GM23338 (cell line): ENCODE results near the gene EFHD2. TPM values are rescaled to one million over a fixed set of nuclear protein-coding genes. Genes with fewer than 3 reads are reported as not detected.

Source experiments
- ATAC-seq: fragments of 200-7000 bp; cut with Tn5 transposase; 3 replicates; pipeline ENCODE4 v1.9.1; 2020
- DNase-seq: peaks from one replicate; pipeline ENCODE4 v3.0.0-alpha.2; 2015; ENCODE audit warnings: low spot score
- H2AFZ ChIP-seq: fragments of 200-600 bp; sonication (generic); 2 replicates; pipeline ENCODE4 v1.8.0; 2016; ENCODE audit warnings: antibody characterized with exemption, mild to moderate bottlenecking, moderate library complexity
- H3F3A ChIP-seq: fragments of 200-600 bp; sonication (generic); replicated peaks from 2 replicates; pipeline ENCODE4 v1.8.0; 2017; ENCODE audit warnings: antibody characterized with exemption, mixed run types, low read depth
- H3K27ac ChIP-seq: fragments of 200-600 bp; sonication (generic); 2 replicates; pipeline ENCODE4 v1.6.1; 2016; ENCODE audit warnings: low read depth
- H3K27me3 ChIP-seq: fragments of 200-600 bp; sonication (generic); 2 replicates; pipeline ENCODE4 v1.8.0; 2016; ENCODE audit warnings: mild to moderate bottlenecking, mixed run types, moderate library complexity; ENCODE audit not compliant: insufficient read depth
- H3K36me3 ChIP-seq: fragments of 200-600 bp; sonication (generic); 2 replicates; pipeline ENCODE4 v1.8.0; 2016; ENCODE audit warnings: mild to moderate bottlenecking; ENCODE audit not compliant: insufficient read depth
- H3K4me1 ChIP-seq: fragments of 200-600 bp; sonication (generic); 2 replicates; pipeline ENCODE4 v1.8.0; 2016; ENCODE audit warnings: mild to moderate bottlenecking, moderate library complexity; ENCODE audit not compliant: insufficient read depth
- H3K4me2 ChIP-seq: fragments of 200-600 bp; sonication (generic); 2 replicates; pipeline ENCODE4 v1.7.1; 2017; ENCODE audit warnings: mixed run types
- H3K4me3 ChIP-seq: fragments of 200-600 bp; sonication (generic); 2 replicates; pipeline ENCODE4 v1.6.1; 2016; ENCODE audit warnings: mixed run types
- H3K79me2 ChIP-seq: fragments of 200-600 bp; sonication (generic); replicated peaks from 2 replicates; pipeline ENCODE4 v1.8.0; 2017; ENCODE audit warnings: mild to moderate bottlenecking; ENCODE audit not compliant: insufficient read depth
- H3K9me2 ChIP-seq: fragments of 200-600 bp; sonication (generic); 2 replicates; pipeline ENCODE4 v1.8.0; 2017; ENCODE audit not compliant: insufficient read depth
- H4K20me1 ChIP-seq: fragments of 200-600 bp; sonication (generic); replicated peaks from 2 replicates; pipeline ENCODE4 v1.8.0; 2017; ENCODE audit warnings: mild to moderate bottlenecking; ENCODE audit not compliant: insufficient read depth
- H3K27ac Mint-ChIP-seq: 2 replicates; pipeline ENCODE4 v1.8.0; 2020; ENCODE audit warnings: inconsistent platforms, mild to moderate bottlenecking, moderate library complexity, mixed read lengths
- H3K27me3 Mint-ChIP-seq: 3 replicates; pipeline ENCODE4 v1.8.0; 2022; ENCODE audit warnings: low read depth, mild to moderate bottlenecking, moderate library complexity, mixed read lengths, inconsistent platforms; ENCODE audit not compliant: insufficient read depth, poor library complexity
- H3K36me3 Mint-ChIP-seq: 3 replicates; pipeline ENCODE4 v1.8.0; 2021; ENCODE audit warnings: low read depth, mild to moderate bottlenecking, inconsistent platforms, moderate library complexity, mixed read lengths
- H3K4me1 Mint-ChIP-seq: 3 replicates; pipeline ENCODE4 v1.8.0; 2020; ENCODE audit warnings: mild to moderate bottlenecking, inconsistent platforms, mixed read lengths
- H3K4me3 Mint-ChIP-seq: 3 replicates; pipeline ENCODE4 v1.8.0; 2021; ENCODE audit warnings: moderate library complexity, mild to moderate bottlenecking, inconsistent platforms, mixed read lengths
- H3K9me3 Mint-ChIP-seq: 3 replicates; pipeline ENCODE4 v1.8.0; 2020; ENCODE audit warnings: moderate library complexity, mild to moderate bottlenecking, inconsistent platforms, mixed read lengths
- CREB1 ChIP-seq: fragments of 250-450 bp; sonication (Bioruptor Pico); IDR thresholded peaks from 2 replicates; pipeline ENCODE4 v1.5.0; 2020; ENCODE audit warnings: low read depth, mild to moderate bottlenecking, moderate library complexity
- CTCF ChIP-seq, 2 experiments: fragments of 200-600 bp in 1 of 2; sonication (generic) in 1 of 2; conservative IDR thresholded peaks; 2 replicates each; pipeline versions ENCODE4 v1.5.1 to v1.6.1; 2016 to 2017; ENCODE audit warnings: antibody characterized with exemption in 2 of 2, low read depth in 2 of 2, mild to moderate bottlenecking in 2 of 2, moderate library complexity in 1 of 2
- EZH2 ChIP-seq: fragments of 200-600 bp; sonication (generic); IDR thresholded peaks from one replicate; pipeline ENCODE4 v1.8.0; 2017; ENCODE audit warnings: antibody characterized with exemption, mild to moderate bottlenecking, low read depth; ENCODE audit not compliant: unreplicated experiment
- EZH2phosphoT487 ChIP-seq: fragments of 200-600 bp; sonication (generic); IDR thresholded peaks from one replicate; pipeline ENCODE4 v1.8.1; 2018; ENCODE audit warnings: antibody characterized with exemption; ENCODE audit not compliant: unreplicated experiment
- JUNB ChIP-seq: IDR thresholded peaks from one replicate; pipeline ENCODE4 v1.6.1; 2016; ENCODE audit warnings: antibody characterized with exemption; ENCODE audit not compliant: unreplicated experiment
- NANOG ChIP-seq: IDR thresholded peaks from 2 replicates; pipeline ENCODE4 v1.6.1; 2016; ENCODE audit warnings: antibody characterized with exemption, borderline replicate concordance
- REST ChIP-seq: IDR thresholded peaks from one replicate; pipeline ENCODE4 v1.6.1; 2018; ENCODE audit warnings: antibody characterized with exemption; ENCODE audit not compliant: unreplicated experiment
- STAT1 ChIP-seq: IDR thresholded peaks from one replicate; pipeline ENCODE4 v1.6.1; 2016; ENCODE audit warnings: antibody characterized with exemption; ENCODE audit not compliant: unreplicated experiment
- ZNF114 ChIP-seq: fragments of 250-450 bp; sonication (Bioruptor Pico); IDR thresholded peaks from 2 replicates; pipeline ENCODE4 v1.5.0; 2020; ENCODE audit warnings: mild to moderate bottlenecking, moderate library complexity
- ZNF331 ChIP-seq: fragments of 250-450 bp; sonication (Bioruptor Pico); IDR thresholded peaks from 2 replicates; pipeline ENCODE4 v1.5.0; 2020; ENCODE audit warnings: low read depth, mild to moderate bottlenecking, moderate library complexity
- polyA plus RNA-seq: library from polyadenylated mRNA; unstranded; fragments of >200 nt; fragmentation: Nextera tagmentation; extraction: Ambion mirVana; gene quantifications from 2 replicates; pipeline ENCODE4 v1.2.1, GENCODE V29; 2016
- total RNA-seq: library from RNA; depleted of rRNA; stranded (reverse); fragments of >200 nt; shearing (Covaris generic); gene quantifications from 2 replicates; pipeline ENCODE4 v1.2.3, GENCODE V29; 2014
- TF ChIP-seq, protein P1 (sequence below): fragments of 250-450 bp; sonication (Bioruptor Pico); IDR thresholded peaks from 2 replicates; pipeline ENCODE4 v1.5.0; 2020; ENCODE audit warnings: mild to moderate bottlenecking, moderate library complexity

The EFHD2 gene
- total and polyA plus RNA-seq, 2 experiments from 2014 or later: 22.8 to 23.7 TPM

- no peak overlapping the region for H3K4me2 ChIP-seq
- H3K27ac Mint-ChIP-seq: no peak overlapping the region
- no peak overlapping the region for H3K27ac ChIP-seq
- H3K27me3 ChIP-seq: no peaks in the 10 kb centered on the region
- H3K4me1 Mint-ChIP-seq: peaks cover 7% of the 10 kb centered on the region; the same call in 1 of the 3 replicates
- H3K9me3 Mint-ChIP-seq: peaks cover 8% of the 10 kb centered on the region; the same call in 2 of the 3 replicates
- H3K9me2 ChIP-seq: no peaks in the 10 kb centered on the region
- no peaks in the 10 kb centered on the region for H3K4me1 ChIP-seq
- peaks cover 13% of the 10 kb centered on the region for H3K27me3 Mint-ChIP-seq
- no peak overlapping the region for H3K4me3 Mint-ChIP-seq
- no peaks in the 10 kb centered on the region for H3K36me3 ChIP-seq
- TF ChIP-seq ZNF331 (CRISPR knock-in tag): no peak
- H4K20me1 ChIP-seq: no peaks in the 10 kb centered on the region
- H3F3A ChIP-seq: no peaks in the 10 kb centered on the region
- no peak overlapping the region for H2AFZ ChIP-seq
- H3K36me3 Mint-ChIP-seq: peaks cover 5% of the 10 kb centered on the region
- no peak for DNase-seq
- H3K4me3 ChIP-seq: no peak overlapping the region
- no peak for ATAC-seq
- no peaks in the 10 kb centered on the region for H3K79me2 ChIP-seq
Observed at GRCh38 chr1:15424146-15424667, 14.5 kb downstream of the EFHD2 start.

- no peak overlapping the region for H3K27ac ChIP-seq
- H3K79me2 ChIP-seq: no peaks in the 10 kb centered on the region
- H3F3A ChIP-seq: no peaks in the 10 kb centered on the region
- H3K9me3 Mint-ChIP-seq: peaks cover 8% of the 10 kb centered on the region; the same call in 2 of the 3 replicates
- no peak for DNase-seq
- H3K27ac Mint-ChIP-seq: no peak overlapping the region
- no peaks in the 10 kb centered on the region for H3K9me2 ChIP-seq
- H2AFZ ChIP-seq: no peak overlapping the region
- peaks cover 5% of the 10 kb centered on the region for H3K36me3 Mint-ChIP-seq
- no peak overlapping the region for H3K4me3 Mint-ChIP-seq
- H3K27me3 ChIP-seq: no peaks in the 10 kb centered on the region
- peaks cover 11% of the 10 kb centered on the region for H3K27me3 Mint-ChIP-seq
- no peaks in the 10 kb centered on the region for H3K4me1 ChIP-seq
- peaks cover 7% of the 10 kb centered on the region; the same call in 1 of the 3 replicates for H3K4me1 Mint-ChIP-seq
- H3K36me3 ChIP-seq: no peaks in the 10 kb centered on the region
- no peak overlapping the region for H3K4me3 ChIP-seq
- no peak for ATAC-seq
- no peak overlapping the region for H3K4me2 ChIP-seq
- H4K20me1 ChIP-seq: no peaks in the 10 kb centered on the region
- TF ChIP-seq ZNF331 (CRISPR knock-in tag) (no peak), REST (no peak), STAT1 (no peak), EZH2 (no peak), JUNB (no peak), NANOG (no peak), EZH2phosphoT487 (no peak), CTCF (conservative IDR thresholded peaks at IDR 0.05; ENCODE audit: low read depth in 2 of 2) (no peak), ZNF114 (CRISPR knock-in tag) (no peak), CREB1 (CRISPR knock-in tag) (no peak)
- TF ChIP-seq, protein P1, sequence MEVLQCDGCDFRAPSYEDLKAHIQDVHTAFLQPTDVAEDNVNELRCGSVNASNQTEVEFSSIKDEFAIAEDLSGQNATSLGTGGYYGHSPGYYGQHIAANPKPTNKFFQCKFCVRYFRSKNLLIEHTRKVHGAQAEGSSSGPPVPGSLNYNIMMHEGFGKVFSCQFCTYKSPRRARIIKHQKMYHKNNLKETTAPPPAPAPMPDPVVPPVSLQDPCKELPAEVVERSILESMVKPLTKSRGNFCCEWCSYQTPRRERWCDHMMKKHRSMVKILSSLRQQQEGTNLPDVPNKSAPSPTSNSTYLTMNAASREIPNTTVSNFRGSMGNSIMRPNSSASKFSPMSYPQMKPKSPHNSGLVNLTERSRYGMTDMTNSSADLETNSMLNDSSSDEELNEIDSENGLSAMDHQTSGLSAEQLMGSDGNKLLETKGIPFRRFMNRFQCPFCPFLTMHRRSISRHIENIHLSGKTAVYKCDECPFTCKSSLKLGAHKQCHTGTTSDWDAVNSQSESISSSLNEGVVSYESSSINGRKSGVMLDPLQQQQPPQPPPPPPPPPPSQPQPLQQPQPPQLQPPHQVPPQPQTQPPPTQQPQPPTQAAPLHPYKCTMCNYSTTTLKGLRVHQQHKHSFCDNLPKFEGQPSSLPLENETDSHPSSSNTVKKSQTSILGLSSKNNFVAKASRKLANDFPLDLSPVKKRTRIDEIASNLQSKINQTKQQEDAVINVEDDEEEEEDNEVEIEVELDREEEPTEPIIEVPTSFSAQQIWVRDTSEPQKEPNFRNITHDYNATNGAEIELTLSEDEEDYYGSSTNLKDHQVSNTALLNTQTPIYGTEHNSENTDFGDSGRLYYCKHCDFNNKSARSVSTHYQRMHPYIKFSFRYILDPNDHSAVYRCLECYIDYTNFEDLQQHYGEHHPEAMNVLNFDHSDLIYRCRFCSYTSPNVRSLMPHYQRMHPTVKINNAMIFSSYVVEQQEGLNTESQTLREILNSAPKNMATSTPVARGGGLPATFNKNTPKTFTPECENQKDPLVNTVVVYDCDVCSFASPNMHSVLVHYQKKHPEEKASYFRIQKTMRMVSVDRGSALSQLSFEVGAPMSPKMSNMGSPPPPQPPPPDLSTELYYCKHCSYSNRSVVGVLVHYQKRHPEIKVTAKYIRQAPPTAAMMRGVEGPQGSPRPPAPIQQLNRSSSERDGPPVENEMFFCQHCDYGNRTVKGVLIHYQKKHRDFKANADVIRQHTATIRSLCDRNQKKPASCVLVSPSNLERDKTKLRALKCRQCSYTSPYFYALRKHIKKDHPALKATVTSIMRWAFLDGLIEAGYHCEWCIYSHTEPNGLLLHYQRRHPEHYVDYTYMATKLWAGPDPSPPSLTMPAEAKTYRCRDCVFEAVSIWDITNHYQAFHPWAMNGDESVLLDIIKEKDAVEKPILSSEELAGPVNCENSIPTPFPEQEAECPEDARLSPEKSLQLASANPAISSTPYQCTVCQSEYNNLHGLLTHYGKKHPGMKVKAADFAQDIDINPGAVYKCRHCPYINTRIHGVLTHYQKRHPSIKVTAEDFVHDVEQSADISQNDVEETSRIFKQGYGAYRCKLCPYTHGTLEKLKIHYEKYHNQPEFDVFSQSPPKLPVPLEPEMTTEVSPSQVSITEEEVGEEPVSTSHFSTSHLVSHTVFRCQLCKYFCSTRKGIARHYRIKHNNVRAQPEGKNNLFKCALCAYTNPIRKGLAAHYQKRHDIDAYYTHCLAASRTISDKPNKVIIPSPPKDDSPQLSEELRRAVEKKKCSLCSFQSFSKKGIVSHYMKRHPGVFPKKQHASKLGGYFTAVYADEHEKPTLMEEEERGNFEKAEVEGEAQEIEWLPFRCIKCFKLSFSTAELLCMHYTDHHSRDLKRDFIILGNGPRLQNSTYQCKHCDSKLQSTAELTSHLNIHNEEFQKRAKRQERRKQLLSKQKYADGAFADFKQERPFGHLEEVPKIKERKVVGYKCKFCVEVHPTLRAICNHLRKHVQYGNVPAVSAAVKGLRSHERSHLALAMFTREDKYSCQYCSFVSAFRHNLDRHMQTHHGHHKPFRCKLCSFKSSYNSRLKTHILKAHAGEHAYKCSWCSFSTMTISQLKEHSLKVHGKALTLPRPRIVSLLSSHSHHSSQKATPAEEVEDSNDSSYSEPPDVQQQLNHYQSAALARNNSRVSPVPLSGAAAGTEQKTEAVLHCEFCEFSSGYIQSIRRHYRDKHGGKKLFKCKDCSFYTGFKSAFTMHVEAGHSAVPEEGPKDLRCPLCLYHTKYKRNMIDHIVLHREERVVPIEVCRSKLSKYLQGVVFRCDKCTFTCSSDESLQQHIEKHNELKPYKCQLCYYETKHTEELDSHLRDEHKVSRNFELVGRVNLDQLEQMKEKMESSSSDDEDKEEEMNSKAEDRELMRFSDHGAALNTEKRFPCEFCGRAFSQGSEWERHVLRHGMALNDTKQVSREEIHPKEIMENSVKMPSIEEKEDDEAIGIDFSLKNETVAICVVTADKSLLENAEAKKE: no peak
Observed at GRCh38 chr1:15424981-15425380, 15.3 kb downstream of the EFHD2 start.
